Measurements from ENCODE around the gene SUDS3.

Gene SUDS3

GRCh38 chr12:118447181-118447580 lies 70.8 kb downstream of the SUDS3 start:
- no peak for DNase-seq (ENCODE audit: low read depth in 2 of 2)

- DNase-seq (ENCODE audit: low read depth in 2 of 2), result no peak
Measured at GRCh38 chr12:118448341-118448740, 72.0 kb downstream of the SUDS3 start.

- DNase-seq (ENCODE audit: low read depth in 2 of 2), result no peak
Measured at GRCh38 chr12:118455327-118455726, 79.0 kb downstream of the SUDS3 start.

GRCh38 chr12:118456741-118457140 lies 80.4 kb downstream of the SUDS3 start:
- DNase-seq (ENCODE audit: low read depth in 2 of 2), result no peak

GRCh38 chr12:118459110-118459509 lies 82.8 kb downstream of the SUDS3 start:
- DNase-seq (ENCODE audit: low read depth in 2 of 2), result no peak

GRCh38 chr12:118463677-118464076 lies 87.3 kb downstream of the SUDS3 start:
- no peak for DNase-seq (ENCODE audit: low read depth in 2 of 2)

GRCh38 chr12:118465706-118466105 lies 89.4 kb downstream of the SUDS3 start:
- DNase-seq (ENCODE audit: low read depth in 2 of 2), result no peak
